IPS-18c (cell line): Measurements from ENCODE around the gene TRPM1.

Experiments
- H3K4me3 ChIP-seq: 2 replicates; pipeline ENCODE4 v1.7.0; 2013; ENCODE audit warnings: low read depth, mild to moderate bottlenecking, low read length, moderate library complexity; ENCODE audit not compliant: insufficient read depth
- H3K9me3 ChIP-seq: one replicate; pipeline ENCODE4 v1.6.1; 2013; ENCODE audit warnings: mild to moderate bottlenecking, low read length, moderate library complexity; ENCODE audit not compliant: control insufficient read depth, insufficient read depth

TRPM1 gene

GRCh38 chr15:30984118-30984517 lies 117.4 kb downstream of the TRPM1 start:
- H3K9me3 ChIP-seq: no peaks in the 10 kb centered on the region
- no peak overlapping the region for H3K4me3 ChIP-seq

GRCh38 chr15:30979457-30979856 lies 122.1 kb downstream of the TRPM1 start:
- H3K4me3 ChIP-seq: no peak overlapping the region

GRCh38 chr15:30978328-30978727 lies 123.2 kb downstream of the TRPM1 start:
- Histone ChIP-seq H3K4me3 (no peak overlapping the region), H3K9me3 (no peaks in the 10 kb centered on the region)

More at GRCh38 chr15:30979457-30979856, 122.1 kb downstream of the TRPM1 start:
- H3K9me3 ChIP-seq: no peaks in the 10 kb centered on the region

GRCh38 chr15:30974112-30974511 lies 127.4 kb downstream of the TRPM1 start:
- Histone ChIP-seq H3K9me3 (no peaks in the 10 kb centered on the region), H3K4me3 (no peak overlapping the region)

GRCh38 chr15:30973379-30973778 lies 128.1 kb downstream of the TRPM1 start:
- H3K9me3 ChIP-seq: no peaks in the 10 kb centered on the region
- H3K4me3 ChIP-seq: no peak overlapping the region

- no peak overlapping the region for H3K4me3 ChIP-seq
- H3K9me3 ChIP-seq: no peaks in the 10 kb centered on the region
Measured at GRCh38 chr15:30969724-30970123, 131.8 kb downstream of the TRPM1 start.

- H3K4me3 ChIP-seq: no peak overlapping the region
- H3K9me3 ChIP-seq: no peaks in the 10 kb centered on the region
Measured at GRCh38 chr15:30963681-30964080, 137.8 kb downstream of the TRPM1 start.

GRCh38 chr15:30962659-30963058 lies 138.9 kb downstream of the TRPM1 start:
- Histone ChIP-seq H3K4me3 (no peak overlapping the region), H3K9me3 (no peaks in the 10 kb centered on the region)

- H3K9me3 ChIP-seq: no peaks in the 10 kb centered on the region
- no peak overlapping the region for H3K4me3 ChIP-seq
Measured at GRCh38 chr15:30962079-30962478, 139.4 kb downstream of the TRPM1 start.

- Histone ChIP-seq H3K9me3 (no peaks in the 10 kb centered on the region), H3K4me3 (no peak overlapping the region)
Measured at GRCh38 chr15:30958219-30958618, 143.3 kb downstream of the TRPM1 start.

- no peaks in the 10 kb centered on the region for H3K9me3 ChIP-seq
- no peak overlapping the region for H3K4me3 ChIP-seq
Measured at GRCh38 chr15:30956216-30957124, 145.1 kb downstream of the TRPM1 start.

GRCh38 chr15:30954674-30955073 lies 146.9 kb downstream of the TRPM1 start:
- no peak overlapping the region for H3K4me3 ChIP-seq
- no peaks in the 10 kb centered on the region for H3K9me3 ChIP-seq

- H3K9me3 ChIP-seq: no peaks in the 10 kb centered on the region
Measured at GRCh38 chr15:30953731-30954378, 147.7 kb downstream of the TRPM1 start.

GRCh38 chr15:30953183-30953582 lies 148.3 kb downstream of the TRPM1 start:
- Histone ChIP-seq H3K4me3 (no peak overlapping the region), H3K9me3 (no peaks in the 10 kb centered on the region)

More at GRCh38 chr15:30953731-30954378, 147.7 kb downstream of the TRPM1 start:
- no peak overlapping the region for H3K4me3 ChIP-seq
